Esophagus muscularis mucosa (tissue), 4 donors: ENCODE measurements around the gene CCIN.

Source experiments
- CTCF ChIP-seq, 3 experiments: fragments of 200-600 bp in 2 of 3; fragments of 450-650 bp in 1 of 3; sonication (generic) in 2 of 3; IDR thresholded peaks; one replicate each; pipeline ENCODE4 v1.5.1; 2017 to 2019; ENCODE audit warnings: antibody characterized with exemption in 3 of 3, mild to moderate bottlenecking in 2 of 3, moderate library complexity in 1 of 3
- EP300 ChIP-seq: sonication (generic); formaldehyde crosslinking; IDR thresholded peaks from one replicate; pipeline ENCODE4 v1.6.1; 2017; ENCODE audit warnings: antibody characterized with exemption
- POLR2A ChIP-seq: fragments of 450-650 bp; IDR thresholded peaks from one replicate; pipeline ENCODE4 v1.6.1; 2017; ENCODE audit warnings: antibody characterized with exemption, moderate library complexity, mild to moderate bottlenecking, low read depth
- POLR2AphosphoS5 ChIP-seq, 2 donors: sonication (generic); formaldehyde crosslinking; IDR thresholded peaks; one replicate each; pipeline ENCODE4 v1.6.1; 2017; ENCODE audit warnings: antibody characterized with exemption in 2 of 2

GRCh38 chr9:36156116-36156515, 13.1 kb upstream of the CCIN start:
- TF ChIP-seq CTCF (IDR thresholded peaks at IDR 0.05) (no peak), POLR2A (no peak), POLR2AphosphoS5 (IDR thresholded peaks at IDR 0.05) (no peak), EP300 (no peak)
